DOHH2 (cell line): Measurements from ENCODE around the gene TMEM39A.

Experiments used
- H3F3A ChIP-seq: fragments of 200-600 bp; sonication (generic), shearing (Covaris generic); 2 replicates; pipeline ENCODE4 v1.6.0; 2016; ENCODE audit warnings: antibody characterized with exemption, mild to moderate bottlenecking; ENCODE audit not compliant: control insufficient read depth, insufficient read depth
- H3K27ac ChIP-seq: fragments of 200-600 bp; sonication (generic); 2 replicates; pipeline ENCODE4 v1.5.1; 2014; ENCODE audit warnings: low read depth, mild to moderate bottlenecking, low read length, moderate library complexity
- H3K27me3 ChIP-seq: fragments of 200-600 bp; sonication (generic); 2 replicates; pipeline ENCODE4 v1.6.1; 2014; ENCODE audit warnings: mild to moderate bottlenecking, low read length, mixed read lengths; ENCODE audit not compliant: control insufficient read depth
- H3K36me3 ChIP-seq: fragments of 200-600 bp; sonication (generic); 2 replicates; pipeline ENCODE4 v1.6.1; 2014; ENCODE audit warnings: mild to moderate bottlenecking, low read length, moderate library complexity, mixed read lengths; ENCODE audit not compliant: control insufficient read depth
- H3K4me1 ChIP-seq: fragments of 200-600 bp; sonication (generic); 2 replicates; pipeline ENCODE4 v1.6.1; 2014; ENCODE audit warnings: mild to moderate bottlenecking, low read length, mixed read lengths; ENCODE audit not compliant: control insufficient read depth
- H3K4me2 ChIP-seq: fragments of 200-600 bp; sonication (generic); 2 replicates; pipeline ENCODE4 v1.6.0; 2014; ENCODE audit warnings: mild to moderate bottlenecking, low read length, moderate library complexity
- H3K4me3 ChIP-seq: fragments of 200-600 bp; sonication (generic); 2 replicates; pipeline ENCODE4 v1.5.1; 2014; ENCODE audit warnings: mild to moderate bottlenecking, low read length, mixed read lengths
- H3K79me2 ChIP-seq: fragments of 200-600 bp; sonication (generic); 2 replicates; pipeline ENCODE4 v1.6.1; 2014; ENCODE audit warnings: mild to moderate bottlenecking, low read length, mixed read lengths; ENCODE audit not compliant: control insufficient read depth
- H3K9me2 ChIP-seq: fragments of 200-600 bp; sonication (generic); replicated peaks from 2 replicates; pipeline ENCODE4 v1.6.1; 2014; ENCODE audit warnings: mild to moderate bottlenecking, low read length, mixed read lengths; ENCODE audit not compliant: control insufficient read depth
- H3K9me3 ChIP-seq: fragments of 200-600 bp; sonication (generic); 2 replicates; pipeline ENCODE4 v1.6.1; 2014; ENCODE audit warnings: antibody characterized with exemption, low read length, mixed read lengths; ENCODE audit not compliant: control insufficient read depth, insufficient read depth
- H4K20me1 ChIP-seq: fragments of 200-600 bp; sonication (generic); 2 replicates; pipeline ENCODE4 v1.6.0; 2014; ENCODE audit warnings: low read depth, mild to moderate bottlenecking, antibody characterized with exemption, low read length, moderate library complexity; ENCODE audit not compliant: control insufficient read depth, insufficient read depth
- EZH2phosphoT487 ChIP-seq: fragments of 200-600 bp; sonication (generic); IDR thresholded peaks from 2 replicates; pipeline ENCODE4 v1.6.1; 2017; ENCODE audit warnings: borderline replicate concordance, mild to moderate bottlenecking, antibody characterized with exemption, low read length, moderate library complexity, mixed read lengths
- TF ChIP-seq, protein P1 (sequence below): fragments of 200-600 bp; sonication (generic); IDR thresholded peaks from one replicate; pipeline ENCODE4 v1.5.1; 2014; ENCODE audit warnings: antibody characterized with exemption, mild to moderate bottlenecking, low read depth, low read length; ENCODE audit not compliant: poor library complexity, severe bottlenecking

The TMEM39A gene

DNA sequence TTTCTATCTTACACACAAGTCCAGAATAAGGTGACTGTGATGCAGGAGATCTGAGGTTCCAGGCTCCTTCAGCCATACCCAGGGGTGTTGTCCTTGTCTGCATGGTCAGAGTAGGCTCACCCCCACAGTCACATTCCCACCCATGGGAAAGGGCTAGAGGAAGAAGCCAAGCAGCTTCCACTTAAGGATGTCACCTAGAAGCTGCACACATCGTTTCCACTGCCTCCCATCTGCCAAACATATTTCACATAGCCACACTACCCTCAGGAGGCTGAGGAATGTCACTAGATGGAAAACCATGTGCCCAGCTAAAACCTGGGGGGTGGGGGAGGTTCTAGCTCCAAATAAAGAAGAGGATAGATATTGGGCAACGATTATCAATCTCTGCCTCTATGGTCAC is 58.1 kb downstream of the TMEM39A start:
- no peak overlapping the region for H3K27ac ChIP-seq
- H3K9me3 ChIP-seq, result no peaks in the 10 kb centered on the region
- H3K36me3 ChIP-seq, result no peaks in the 10 kb centered on the region
- H3K4me2 ChIP-seq, result no peak overlapping the region
- no peaks in the 10 kb centered on the region for H3K9me2 ChIP-seq
- H3K27me3 ChIP-seq, result no peaks in the 10 kb centered on the region; the same call in 1 of the 2 replicates
- TF ChIP-seq EZH2phosphoT487, result no peak
- TF ChIP-seq, protein P1, sequence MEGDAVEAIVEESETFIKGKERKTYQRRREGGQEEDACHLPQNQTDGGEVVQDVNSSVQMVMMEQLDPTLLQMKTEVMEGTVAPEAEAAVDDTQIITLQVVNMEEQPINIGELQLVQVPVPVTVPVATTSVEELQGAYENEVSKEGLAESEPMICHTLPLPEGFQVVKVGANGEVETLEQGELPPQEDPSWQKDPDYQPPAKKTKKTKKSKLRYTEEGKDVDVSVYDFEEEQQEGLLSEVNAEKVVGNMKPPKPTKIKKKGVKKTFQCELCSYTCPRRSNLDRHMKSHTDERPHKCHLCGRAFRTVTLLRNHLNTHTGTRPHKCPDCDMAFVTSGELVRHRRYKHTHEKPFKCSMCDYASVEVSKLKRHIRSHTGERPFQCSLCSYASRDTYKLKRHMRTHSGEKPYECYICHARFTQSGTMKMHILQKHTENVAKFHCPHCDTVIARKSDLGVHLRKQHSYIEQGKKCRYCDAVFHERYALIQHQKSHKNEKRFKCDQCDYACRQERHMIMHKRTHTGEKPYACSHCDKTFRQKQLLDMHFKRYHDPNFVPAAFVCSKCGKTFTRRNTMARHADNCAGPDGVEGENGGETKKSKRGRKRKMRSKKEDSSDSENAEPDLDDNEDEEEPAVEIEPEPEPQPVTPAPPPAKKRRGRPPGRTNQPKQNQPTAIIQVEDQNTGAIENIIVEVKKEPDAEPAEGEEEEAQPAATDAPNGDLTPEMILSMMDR, result no peak
- H3F3A ChIP-seq, result no peaks in the 10 kb centered on the region
- no peak overlapping the region for H3K4me3 ChIP-seq
- peaks cover 7% of the 10 kb centered on the region for H3K4me1 ChIP-seq
- H3K79me2 ChIP-seq, result no peaks in the 10 kb centered on the region
- no peaks in the 10 kb centered on the region for H4K20me1 ChIP-seq

DNA sequence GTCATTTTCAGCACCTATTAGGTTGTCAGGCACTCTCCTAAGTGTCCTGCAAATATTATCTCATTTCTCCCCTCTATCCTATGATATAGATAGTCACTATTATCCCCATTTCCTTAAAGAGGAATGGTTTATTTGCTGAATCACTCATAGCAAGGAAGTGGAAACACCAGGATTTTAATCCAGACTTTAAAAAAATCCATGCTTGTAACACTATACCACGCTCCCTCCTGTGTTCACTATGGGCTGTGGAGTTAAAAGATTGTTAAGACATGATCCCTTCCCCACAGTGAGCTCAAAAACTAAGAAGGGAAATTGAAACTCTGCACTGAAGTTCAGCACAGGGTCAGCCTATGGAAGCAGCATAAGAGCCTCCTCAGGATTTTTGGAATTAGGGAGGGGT is 60.2 kb downstream of the TMEM39A start:
- H3K27ac ChIP-seq, result no peak overlapping the region
- H3K4me1 ChIP-seq, result peaks cover 7% of the 10 kb centered on the region
- H3K4me3 ChIP-seq, result no peak overlapping the region
- TF ChIP-seq, protein P1, result no peak
- no peak for TF ChIP-seq EZH2phosphoT487
- H3K79me2 ChIP-seq, result no peaks in the 10 kb centered on the region
- H3K9me2 ChIP-seq, result no peaks in the 10 kb centered on the region
- H3K27me3 ChIP-seq, result no peaks in the 10 kb centered on the region; the same call in 1 of the 2 replicates
- H4K20me1 ChIP-seq, result no peaks in the 10 kb centered on the region
- no peaks in the 10 kb centered on the region for H3F3A ChIP-seq
- no peaks in the 10 kb centered on the region for H3K36me3 ChIP-seq
- H3K9me3 ChIP-seq, result no peaks in the 10 kb centered on the region
- H3K4me2 ChIP-seq, result no peak overlapping the region

DNA sequence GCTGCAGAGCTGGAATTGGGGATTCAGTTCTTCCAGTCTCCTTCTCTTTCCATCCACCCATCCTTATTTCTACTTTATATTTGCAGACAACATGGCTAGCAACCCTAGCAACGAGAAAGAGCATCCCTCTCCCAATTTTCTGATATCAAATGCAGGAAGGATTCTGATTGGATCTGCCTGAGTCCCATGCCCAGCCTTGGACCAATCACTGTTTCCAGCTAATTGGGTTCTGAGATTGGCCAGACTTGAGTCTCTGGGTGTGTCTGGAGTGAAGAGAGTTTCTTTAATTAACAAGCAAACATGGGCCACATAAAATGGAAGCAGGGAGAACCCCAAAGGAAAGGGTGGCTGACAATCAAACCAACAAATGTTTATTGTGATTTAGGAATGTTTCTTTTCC is 60.6 kb downstream of the TMEM39A start:
- H3K27me3 ChIP-seq, result no peaks in the 10 kb centered on the region; the same call in 1 of the 2 replicates
- no peaks in the 10 kb centered on the region for H3K9me2 ChIP-seq
- H3K4me1 ChIP-seq, result peaks cover 7% of the 10 kb centered on the region
- TF ChIP-seq EZH2phosphoT487, result no peak
- TF ChIP-seq, protein P1, result no peak
- H3K27ac ChIP-seq, result no peak overlapping the region
- no peaks in the 10 kb centered on the region for H4K20me1 ChIP-seq
- H3K79me2 ChIP-seq, result no peaks in the 10 kb centered on the region
- no peak overlapping the region for H3K4me2 ChIP-seq
- no peaks in the 10 kb centered on the region for H3K9me3 ChIP-seq
- no peaks in the 10 kb centered on the region for H3K36me3 ChIP-seq
- H3F3A ChIP-seq, result no peaks in the 10 kb centered on the region
- H3K4me3 ChIP-seq, result no peak overlapping the region
